Measurements from ENCODE around the gene PGRMC2.

PGRMC2 gene, protein sequence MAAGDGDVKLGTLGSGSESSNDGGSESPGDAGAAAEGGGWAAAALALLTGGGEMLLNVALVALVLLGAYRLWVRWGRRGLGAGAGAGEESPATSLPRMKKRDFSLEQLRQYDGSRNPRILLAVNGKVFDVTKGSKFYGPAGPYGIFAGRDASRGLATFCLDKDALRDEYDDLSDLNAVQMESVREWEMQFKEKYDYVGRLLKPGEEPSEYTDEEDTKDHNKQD

GRCh38 chr4:128287141-128287870, at the start of gene PGRMC2:
Gene PGRMC2, minus strand, starts transcription at chr4:128287813. Its CDS starts 23 bp downstream, at chr4:128287790.
- DNase-seq (ENCODE audit: low read depth, low spot score): no peak

- no peak for DNase-seq (ENCODE audit: low read depth, low spot score)
Measured at GRCh38 chr4:128335541-128335940, 47.9 kb upstream of the PGRMC2 start.

- no peak for DNase-seq (ENCODE audit: low read depth, low spot score)
Measured at GRCh38 chr4:128334256-128334655, 46.6 kb upstream of the PGRMC2 start.

DNA sequence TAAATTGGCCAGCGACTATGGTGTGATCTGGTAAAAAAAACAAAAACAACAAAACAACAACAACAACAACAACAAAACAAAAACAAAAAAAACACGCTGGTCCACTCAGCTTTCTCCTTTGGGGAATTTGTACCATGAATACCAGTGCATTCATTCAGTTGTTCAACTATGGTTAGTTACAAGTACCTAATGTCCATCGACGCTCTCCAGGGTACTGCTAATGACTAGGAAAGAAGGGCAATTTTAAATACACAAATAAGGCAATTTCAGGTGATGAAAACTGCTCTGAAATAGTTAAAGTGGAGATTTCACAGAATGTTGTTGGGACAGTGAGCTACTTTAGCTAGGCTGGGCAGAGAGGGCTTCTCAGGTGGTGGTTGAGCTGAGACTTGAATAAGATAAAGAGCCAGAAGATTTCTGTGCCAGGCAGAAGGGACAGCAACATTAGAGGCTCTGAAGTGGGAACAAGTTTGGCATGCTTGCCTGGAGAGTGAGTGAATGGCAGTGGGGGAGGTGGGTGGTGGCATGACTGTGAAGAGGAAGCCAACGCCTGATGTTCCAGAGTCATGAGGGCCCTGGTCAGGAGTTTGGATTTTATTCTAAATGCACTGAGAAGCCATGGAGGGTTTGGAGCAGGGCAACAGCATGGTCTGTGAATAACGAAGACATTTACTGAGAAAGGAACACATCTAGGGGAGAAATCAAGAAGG, 45.9 kb upstream of the PGRMC2 start:
- DNase-seq (ENCODE audit: low read depth, low spot score): no peak

- DNase-seq (ENCODE audit: low read depth, low spot score): no peak
Measured at GRCh38 chr4:128332081-128332480, 44.5 kb upstream of the PGRMC2 start.

DNA sequence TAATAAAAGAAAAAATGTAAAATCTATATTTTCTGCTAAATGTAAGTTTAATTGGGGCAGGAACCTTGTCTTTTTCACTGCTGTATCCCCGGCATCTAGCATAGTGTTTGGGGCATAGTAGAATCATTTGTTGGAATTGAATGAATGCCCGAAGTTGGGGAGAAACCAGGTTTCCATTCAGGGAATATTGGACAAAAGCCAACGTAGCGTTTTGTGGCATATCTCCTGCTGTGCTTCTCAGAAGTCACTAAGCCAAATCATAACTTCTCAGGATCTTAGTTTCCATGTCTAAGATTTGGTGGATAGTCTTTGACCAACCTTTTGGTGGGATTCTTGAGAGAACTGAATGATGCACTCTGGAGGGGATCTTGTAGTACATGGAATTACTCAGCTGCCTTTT, 42.0 kb upstream of the PGRMC2 start:
- no peak for DNase-seq (ENCODE audit: low read depth, low spot score)

DNA sequence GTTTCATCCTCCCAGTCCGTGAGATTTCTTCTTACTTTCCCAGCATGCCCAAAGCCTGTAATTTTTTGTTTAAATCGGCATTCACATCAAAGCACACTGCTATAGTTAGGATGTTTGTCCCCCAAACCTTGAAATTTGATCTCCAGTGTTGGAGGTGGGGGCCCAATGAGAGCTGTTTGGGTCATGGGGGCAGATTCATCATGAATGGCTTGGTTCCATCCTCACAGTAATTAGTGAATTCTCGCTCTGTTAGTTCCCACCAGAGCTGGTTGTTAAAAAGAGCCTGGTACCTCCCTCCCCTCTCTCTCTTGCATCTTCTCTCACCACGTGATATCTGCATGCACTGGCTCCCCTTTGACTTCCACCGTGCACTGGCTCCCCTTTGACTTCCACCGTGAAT, 40.5 kb upstream of the PGRMC2 start:
- no peak for DNase-seq (ENCODE audit: low read depth, low spot score)

- no peak for DNase-seq (ENCODE audit: low read depth, low spot score)
Measured at GRCh38 chr4:128323401-128323800, 35.8 kb upstream of the PGRMC2 start.

GRCh38 chr4:128322986-128323385, 35.4 kb upstream of the PGRMC2 start:
- DNase-seq (ENCODE audit: low read depth, low spot score): no peak

- no peak for DNase-seq (ENCODE audit: low read depth, low spot score)
Measured at GRCh38 chr4:128322311-128322710, 34.7 kb upstream of the PGRMC2 start.

GRCh38 chr4:128320656-128321055, 33.0 kb upstream of the PGRMC2 start:
- DNase-seq (ENCODE audit: low read depth, low spot score): no peak

DNA sequence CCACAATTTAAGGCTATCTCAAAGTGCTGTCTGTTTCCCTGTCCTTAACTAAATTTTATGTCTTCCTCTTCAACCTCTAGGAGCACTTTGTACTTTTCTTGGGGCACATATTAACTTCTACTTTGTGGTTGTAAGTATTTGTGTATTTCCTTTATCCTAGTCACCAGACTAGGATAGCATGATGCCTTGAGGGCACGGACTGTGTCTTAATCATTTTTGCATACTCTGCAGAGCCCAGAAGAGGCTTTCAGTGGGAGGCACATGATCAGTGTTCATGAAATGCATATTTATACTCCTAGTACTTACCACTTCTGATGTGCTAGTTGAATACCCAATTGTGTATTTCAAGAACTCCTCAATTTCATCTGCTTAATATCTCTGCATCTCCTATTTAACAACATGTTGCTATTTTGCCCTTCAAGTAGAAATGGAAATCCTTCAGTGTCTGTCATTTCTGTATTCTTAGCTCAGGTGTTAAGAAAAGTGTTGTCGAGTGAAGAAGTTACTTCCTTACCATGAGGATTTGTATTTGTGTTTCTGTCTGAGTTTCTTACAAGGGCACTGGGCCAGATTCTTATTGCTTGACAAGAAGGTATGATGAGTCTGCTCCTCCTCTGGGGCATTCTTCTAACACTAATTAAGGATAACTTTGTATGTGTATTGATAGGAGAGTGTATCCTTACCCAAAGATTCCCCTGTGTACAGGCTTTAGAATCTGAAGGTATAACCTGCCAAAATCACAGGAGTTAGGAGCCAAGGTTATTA, 28.3 kb upstream of the PGRMC2 start:
- DNase-seq (ENCODE audit: low read depth, low spot score): no peak

DNA sequence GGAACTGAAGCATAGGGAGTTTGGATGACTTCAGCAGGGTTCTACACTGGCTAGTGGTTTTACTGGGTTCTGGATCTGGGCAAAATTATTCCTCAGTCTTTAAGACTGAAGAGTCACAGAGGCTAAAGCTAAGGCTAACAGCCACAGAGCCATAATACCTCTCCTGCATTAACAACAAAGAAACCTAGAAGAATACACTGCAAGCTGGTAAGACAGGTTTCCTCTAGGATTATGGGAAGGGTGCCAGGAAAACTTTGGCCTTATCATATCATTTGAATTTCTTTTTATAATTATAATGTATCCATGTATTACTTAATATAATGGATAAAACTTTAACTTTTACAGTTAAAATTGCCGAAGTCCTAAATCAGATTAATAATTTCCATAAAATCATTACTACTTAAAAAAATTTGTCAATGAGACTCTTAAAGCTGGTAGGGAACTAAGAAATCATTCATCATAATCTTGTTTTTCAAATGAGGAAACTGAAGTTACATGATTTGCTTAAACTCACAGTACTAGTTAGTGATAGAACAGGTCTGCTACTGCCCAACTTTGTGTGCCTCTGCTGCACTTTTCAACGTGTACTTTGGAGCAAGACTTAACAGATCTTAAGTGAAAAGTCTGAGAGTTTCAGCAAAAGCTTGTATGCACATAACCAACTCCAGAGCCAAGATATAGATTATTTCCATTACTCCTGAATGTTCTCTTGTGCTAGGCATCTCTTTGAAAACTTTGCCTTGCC, 24.2 kb upstream of the PGRMC2 start:
- no peak for DNase-seq (ENCODE audit: low read depth, low spot score)

GRCh38 chr4:128310266-128310697, 22.7 kb upstream of the PGRMC2 start:
- DNase-seq (ENCODE audit: low read depth, low spot score): peak; percentile 53

DNA sequence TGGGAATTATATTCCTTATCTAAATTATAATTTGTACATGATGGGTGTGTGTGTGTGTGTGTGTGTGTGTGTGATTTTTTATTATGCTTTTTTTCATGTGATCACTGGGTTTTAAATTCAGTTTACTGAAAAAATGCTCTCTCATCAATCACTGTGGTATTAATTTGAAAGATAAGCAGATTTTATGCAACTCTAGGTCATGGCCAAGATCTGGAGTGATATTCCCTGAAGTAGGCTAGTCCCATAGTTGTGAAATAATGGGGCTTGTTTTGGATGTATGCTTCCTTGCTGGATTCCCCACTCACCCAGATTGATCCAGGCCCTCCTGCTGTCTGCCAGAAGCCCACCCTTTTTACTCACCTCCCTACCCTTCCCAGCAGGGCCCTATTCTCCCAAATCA, 22.0 kb upstream of the PGRMC2 start:
- DNase-seq (ENCODE audit: low read depth, low spot score): no peak

DNA sequence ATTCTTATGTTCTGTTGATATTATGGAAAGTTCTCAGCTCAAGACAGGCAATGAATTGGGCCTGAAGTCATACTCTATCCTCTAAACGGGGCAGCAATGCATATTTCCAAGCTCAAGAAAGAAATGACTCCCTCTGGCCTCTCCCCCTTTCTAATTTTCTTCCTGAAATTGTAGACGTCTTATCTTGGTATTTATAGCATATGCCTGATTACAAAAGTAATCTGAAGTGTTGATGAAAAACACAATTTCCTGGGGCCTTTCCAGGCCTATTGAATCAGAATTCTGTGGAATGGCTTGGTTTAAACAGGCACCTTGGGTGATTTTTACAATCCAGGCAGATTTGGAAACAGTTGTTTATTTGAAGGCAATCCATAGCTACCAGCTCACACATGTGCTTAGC, 21.4 kb upstream of the PGRMC2 start:
- no peak for DNase-seq (ENCODE audit: low read depth, low spot score)

DNA sequence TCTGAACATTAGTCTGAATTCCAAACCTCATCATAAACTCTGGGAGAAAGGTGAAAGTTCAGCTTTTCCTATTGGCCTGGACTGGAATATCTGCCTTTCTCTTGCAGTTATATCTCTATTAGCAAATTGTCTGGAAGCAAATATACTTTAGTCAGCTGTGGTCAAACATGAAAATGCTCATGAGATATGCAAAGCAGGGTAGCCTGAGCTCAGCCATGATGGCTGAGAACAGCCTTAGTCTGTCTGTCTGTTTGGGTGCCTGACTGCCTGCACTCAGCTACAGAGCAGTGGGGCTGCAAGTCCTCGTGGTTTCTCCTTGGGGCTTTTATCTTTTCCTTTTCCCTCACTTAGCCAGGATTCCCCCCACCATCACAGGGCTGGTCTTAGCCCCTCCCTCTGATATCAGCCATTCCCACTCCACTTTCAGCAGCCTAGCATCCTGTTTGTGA, 19.5 kb upstream of the PGRMC2 start:
- no peak for DNase-seq (ENCODE audit: low read depth, low spot score)

GRCh38 chr4:128305942-128306341, 18.3 kb upstream of the PGRMC2 start:
- no peak for DNase-seq (ENCODE audit: low read depth, low spot score)

DNA sequence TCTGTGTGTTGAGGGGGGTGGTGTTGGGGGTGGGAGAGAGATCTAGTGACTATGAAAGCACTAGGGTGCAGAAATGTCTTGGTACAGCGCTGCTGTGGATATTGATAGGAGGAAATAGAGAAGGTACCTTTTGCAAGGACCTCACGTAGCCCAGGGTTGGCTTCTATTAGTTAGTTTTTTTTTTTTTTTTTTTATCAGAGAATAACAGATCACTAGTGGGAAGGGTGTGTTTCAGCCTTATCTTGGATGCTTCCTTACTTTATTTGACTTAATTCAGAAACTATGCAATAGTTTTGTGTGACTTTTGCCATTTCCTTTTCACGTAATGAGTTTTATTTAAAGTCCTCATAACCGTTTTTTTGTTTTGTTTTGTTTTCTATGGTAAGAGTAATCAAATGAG, 16.4 kb upstream of the PGRMC2 start:
- no peak for DNase-seq (ENCODE audit: low read depth, low spot score)

DNA sequence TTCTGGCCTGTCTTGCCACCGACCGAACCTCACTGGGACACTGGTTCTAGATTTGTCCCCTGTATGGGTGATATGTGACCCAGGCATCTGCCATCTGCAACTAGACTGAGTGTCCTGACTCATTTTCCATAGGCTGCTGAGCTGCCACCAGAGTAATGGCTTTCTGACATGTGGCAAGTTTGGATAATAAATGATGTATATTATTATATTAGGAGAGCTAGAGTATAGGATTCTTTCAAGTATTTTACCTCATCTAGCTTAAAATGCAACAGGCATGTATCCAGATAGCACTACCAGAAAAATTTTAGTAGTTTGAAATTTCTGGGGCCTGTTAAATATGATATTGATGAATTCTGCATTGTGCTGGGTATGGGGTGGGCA, 15.8 kb upstream of the PGRMC2 start:
- DNase-seq (ENCODE audit: low read depth, low spot score): no peak

GRCh38 chr4:128301979-128302378, 14.4 kb upstream of the PGRMC2 start:
- no peak for DNase-seq (ENCODE audit: low read depth, low spot score)
